Psoas muscle (tissue), 8 donors: Measurements from ENCODE around the gene EXD3. TPM values are rescaled to one million over a fixed set of nuclear protein-coding genes. Genes with fewer than 3 reads are reported as not detected.

Experiments
- ATAC-seq, 4 donors: fragments of 200-7000 bp; cut with Tn5 transposase; one replicate each; pipeline ENCODE4 v1.9.1; 2020; ENCODE audit warnings: moderate library complexity in 3 of 4, mild to moderate bottlenecking in 2 of 4
- DNase-seq, 2 donors: peaks; one replicate each; pipeline ENCODE4 v3.0.0-alpha.2; 2020
- H3K27ac ChIP-seq: fragments of 200-600 bp; one replicate; pipeline ENCODE4 v1.8.0; 2022
- H3K27me3 ChIP-seq, 3 donors: fragments of 200-600 bp in 1 of 3; one replicate each; pipeline versions ENCODE4 v1.6.1 to v1.8.0; 2013 to 2022; ENCODE audit warnings: low read length in 2 of 3, mild to moderate bottlenecking in 2 of 3, moderate library complexity in 1 of 3; ENCODE audit not compliant: insufficient read depth in 3 of 3
- H3K36me3 ChIP-seq, 2 donors: fragments of 200-600 bp in 1 of 2; one replicate each; pipeline versions ENCODE4 v1.6.1 to v1.8.0; 2013 to 2022; ENCODE audit warnings: low read depth in 1 of 2, mild to moderate bottlenecking in 1 of 2, moderate library complexity in 1 of 2; ENCODE audit not compliant: insufficient read depth in 1 of 2
- H3K4me1 ChIP-seq: fragments of 200-600 bp; one replicate; pipeline ENCODE4 v1.8.0; 2022
- H3K4me3 ChIP-seq: fragments of 200-600 bp; one replicate; pipeline ENCODE4 v1.8.0; 2022; ENCODE audit warnings: mild to moderate bottlenecking
- H3K9me3 ChIP-seq: fragments of 200-600 bp; one replicate; pipeline ENCODE4 v1.8.0; 2022
- WGBS, 3 donors: extraction: QIAGEN DNeasy Blood & Tissue Kit; methylation state at CpG; one replicate each; pipeline versions ENCODE4 v1.1.6 to v1.1.7; 2013; 5-methylcytosine and 5-hydroxymethylcytosine counted together
- intact Hi-C, 2 donors: fragments of 100-400 bp; cut with DNase I; formaldehyde crosslinking; loops; one replicate each; pipeline versions ENCODE4 v1.11.0 to v1.14.2; 2022
- polyA plus RNA-seq, 3 donors: library from polyadenylated mRNA; stranded (reverse); fragments of 200-250 nt; gene quantifications; one replicate each; pipeline ENCODE4 v1.2.3, GENCODE V29; 2013
- total RNA-seq, 4 donors: library from RNA; stranded (reverse); fragmentation: NEBNext Ultra II Directional in 2 of 4; extraction: Animal tissue kit (Norgen Biotek cat#: 25700) in 2 of 4; gene quantifications; one replicate each; pipeline versions ENCODE4 v1.2.1 to v1.2.4, GENCODE V29; 2021 to 2023
- TF ChIP-seq, protein P1 (sequence below): fragments of 200-600 bp; IDR thresholded peaks from one replicate; pipeline ENCODE4 v1.8.0; 2022; ENCODE audit warnings: antibody characterized with exemption
- donor health status: healthy with polysubstance abuse.
- donor health status: DM: no; HTN: no; CAD: no; lungs with moderate emphysema.
- donor health status: Bipolar disorder and iron deficiency.
- donor health status: healthy.
- donor health status: DM: yes; HTN: yes; CAD: no.
- donor health status: DM: no; HTN: no; CAD: no.
- donor health status: DM: no; HTN: no; CAD: no.
- donor health status: DM: yes; HTN: yes; CAD: no.

Gene EXD3
- total and polyA plus RNA-seq, 7 donors: 5.7 to 11.2 (median 9.4) TPM

GRCh38 chr9:137266162-137266527 is 156.8 kb downstream of the EXD3 start:
- no peaks in the 10 kb centered on the region for H3K27me3 ChIP-seq
- H3K4me1 ChIP-seq: peaks cover 24% of the 10 kb centered on the region
- intact Hi-C loops: no loop called here
- WGBS, 3 donors: 72 to 79% (median 76%) methylated on average over 12 to 15 of the region's 15 CpGs
- H3K36me3 ChIP-seq: peaks cover 4 to 60% of the 10 kb centered on the region in 2 donors
- H3K9me3 ChIP-seq: no peaks in the 10 kb centered on the region
- DNase-seq (peak in 1 of 2 donors; percentile 20), ATAC-seq (no peak)
- TF ChIP-seq, protein P1, sequence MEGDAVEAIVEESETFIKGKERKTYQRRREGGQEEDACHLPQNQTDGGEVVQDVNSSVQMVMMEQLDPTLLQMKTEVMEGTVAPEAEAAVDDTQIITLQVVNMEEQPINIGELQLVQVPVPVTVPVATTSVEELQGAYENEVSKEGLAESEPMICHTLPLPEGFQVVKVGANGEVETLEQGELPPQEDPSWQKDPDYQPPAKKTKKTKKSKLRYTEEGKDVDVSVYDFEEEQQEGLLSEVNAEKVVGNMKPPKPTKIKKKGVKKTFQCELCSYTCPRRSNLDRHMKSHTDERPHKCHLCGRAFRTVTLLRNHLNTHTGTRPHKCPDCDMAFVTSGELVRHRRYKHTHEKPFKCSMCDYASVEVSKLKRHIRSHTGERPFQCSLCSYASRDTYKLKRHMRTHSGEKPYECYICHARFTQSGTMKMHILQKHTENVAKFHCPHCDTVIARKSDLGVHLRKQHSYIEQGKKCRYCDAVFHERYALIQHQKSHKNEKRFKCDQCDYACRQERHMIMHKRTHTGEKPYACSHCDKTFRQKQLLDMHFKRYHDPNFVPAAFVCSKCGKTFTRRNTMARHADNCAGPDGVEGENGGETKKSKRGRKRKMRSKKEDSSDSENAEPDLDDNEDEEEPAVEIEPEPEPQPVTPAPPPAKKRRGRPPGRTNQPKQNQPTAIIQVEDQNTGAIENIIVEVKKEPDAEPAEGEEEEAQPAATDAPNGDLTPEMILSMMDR: no peak
- H3K27ac ChIP-seq: no peak overlapping the region
- no peak overlapping the region for H3K4me3 ChIP-seq

DNA sequence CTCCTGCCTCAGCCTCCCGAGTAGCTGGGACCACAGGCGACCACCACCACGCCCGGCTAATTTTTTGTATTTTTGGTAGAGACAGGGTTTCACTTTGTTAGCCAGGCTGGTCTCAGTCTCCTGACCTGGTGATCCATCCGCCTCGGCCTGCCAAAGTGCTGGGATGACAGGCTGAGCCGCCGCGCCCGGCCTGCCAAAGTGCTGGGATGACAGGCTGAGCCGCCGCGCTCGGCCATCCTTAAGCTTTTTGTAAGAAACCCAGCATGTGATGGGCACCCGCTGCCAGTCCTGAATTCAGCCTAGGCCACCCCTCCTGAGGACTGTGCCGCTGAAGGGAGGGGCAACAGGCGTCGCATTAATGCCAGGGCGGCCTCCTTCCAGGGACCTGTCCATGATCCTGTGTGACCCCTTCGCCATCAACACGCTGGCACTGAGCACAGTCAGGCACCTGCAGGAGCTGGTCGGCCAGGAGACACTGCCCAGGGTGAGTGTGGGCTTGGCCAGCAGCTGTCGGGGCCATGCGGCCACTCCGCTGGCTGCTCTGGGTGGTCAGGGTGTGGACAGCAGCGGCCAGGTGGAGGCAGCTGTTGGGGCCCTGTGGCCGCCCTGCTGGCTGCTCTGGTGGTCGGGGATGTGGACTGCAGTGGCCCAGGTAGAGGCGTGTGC is 157.3 kb downstream of the EXD3 start:
- H3K27ac ChIP-seq: no peak overlapping the region
- H3K4me3 ChIP-seq: no peak overlapping the region
- peaks cover 4 to 55% of the 10 kb centered on the region in 2 donors for H3K36me3 ChIP-seq
- DNase-seq: peak in 1 of 2 donors; percentile 12
- intact Hi-C loops: no loop called here
- no peaks in the 10 kb centered on the region for H3K9me3 ChIP-seq
- peaks cover 24% of the 10 kb centered on the region for H3K4me1 ChIP-seq
- H3K27me3 ChIP-seq: no peaks in the 10 kb centered on the region
- no peak for ATAC-seq
- WGBS, 3 donors: 88 to 95% (median 91%) methylated on average over 28 to 29 of the region's 29 CpGs
- TF ChIP-seq, protein P1: no peak

- Histone ChIP-seq H3K9me3 (no peaks in the 10 kb centered on the region), H3K36me3 (peaks cover 4 to 50% of the 10 kb centered on the region in 2 donors), H3K27ac (no peak overlapping the region), H3K27me3 (no peaks in the 10 kb centered on the region), H3K4me3 (no peak overlapping the region), H3K4me1 (peaks cover 15% of the 10 kb centered on the region)
- DNase-seq (peak in 1 of 2 donors; percentile 13), ATAC-seq (no peak)
- 90 to 94% (median 92%) methylated on average over 22 of the region's 22 CpGs for WGBS, 3 donors
- intact Hi-C loops: no loop called here
- TF ChIP-seq, protein P1: no peak
Observed at GRCh38 chr9:137264067-137264466, 158.9 kb downstream of the EXD3 start.

DNA sequence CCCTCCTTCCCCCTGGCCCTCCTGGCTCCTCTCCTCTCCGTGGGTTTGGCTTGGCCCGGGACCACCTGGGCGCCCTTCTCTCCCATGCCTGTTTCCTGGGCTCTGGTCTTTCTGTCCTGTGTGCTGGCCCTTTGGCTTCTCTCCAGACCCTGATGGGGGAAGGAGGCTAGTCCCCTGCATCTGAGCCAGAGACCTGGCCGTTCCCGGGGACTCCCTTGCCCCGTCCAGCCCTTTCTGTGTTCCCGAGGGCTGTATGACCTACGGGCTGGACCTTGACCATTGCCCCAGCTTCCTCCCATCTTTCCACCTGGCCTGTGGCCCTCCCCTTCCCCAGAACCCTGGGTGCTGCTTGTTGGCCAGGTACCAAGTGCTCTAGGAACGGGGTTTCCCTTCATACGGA is 159.5 kb downstream of the EXD3 start:
- Histone ChIP-seq H3K9me3 (no peaks in the 10 kb centered on the region), H3K27ac (no peak overlapping the region), H3K36me3 (peaks cover 4 to 56% of the 10 kb centered on the region in 2 donors), H3K4me3 (no peak overlapping the region), H3K4me1 (peaks cover 11% of the 10 kb centered on the region), H3K27me3 (no peaks in the 10 kb centered on the region)
- TF ChIP-seq, protein P1: no peak
- WGBS, 3 donors: 66 to 85% (median 76%) methylated on average over 9 to 10 of the region's 10 CpGs
- peak in 1 of 2 donors; percentile 12 for DNase-seq
- intact Hi-C loops: no loop called here
- ATAC-seq: no peak

DNA sequence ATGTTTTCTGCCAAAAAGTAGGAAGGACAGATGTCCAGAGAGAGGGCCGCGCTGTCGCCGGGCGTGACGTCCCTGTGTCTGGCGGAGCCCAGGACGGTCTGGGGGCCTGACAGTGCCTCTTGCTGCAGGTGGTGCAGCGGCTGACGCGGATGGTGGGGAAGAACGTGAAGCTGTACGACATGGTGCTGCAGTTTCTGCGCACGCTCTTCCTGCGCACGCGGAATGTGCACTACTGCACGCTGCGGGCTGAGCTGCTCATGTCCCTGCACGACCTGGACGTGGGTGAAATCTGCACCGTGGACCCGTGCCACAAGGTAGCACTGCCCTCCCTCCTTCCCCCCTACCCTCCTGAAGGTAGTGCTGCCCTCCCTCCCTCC is 160.1 kb downstream of the EXD3 start:
- Histone ChIP-seq H3K9me3 (no peaks in the 10 kb centered on the region), H3K4me1 (peaks cover 9% of the 10 kb centered on the region)

More for the DNA sequence above, 160.1 kb downstream of the EXD3 start:
- WGBS, 3 donors: 81 to 90% (median 87%) methylated on average over 24 of the region's 24 CpGs
- Histone ChIP-seq H3K4me3 (no peak overlapping the region), H3K27ac (no peak overlapping the region), H3K36me3 (peaks cover 4 to 62% of the 10 kb centered on the region in 2 donors), H3K27me3 (no peaks in the 10 kb centered on the region)
- ATAC-seq (peak; percentile 20 to 35 (median 28)), DNase-seq (peak in 1 of 2 donors; percentile 15)
- TF ChIP-seq, protein P1: no peak
- intact Hi-C loops: no loop called here
